Measurements from ENCODE around the gene KLF6.

DNA sequence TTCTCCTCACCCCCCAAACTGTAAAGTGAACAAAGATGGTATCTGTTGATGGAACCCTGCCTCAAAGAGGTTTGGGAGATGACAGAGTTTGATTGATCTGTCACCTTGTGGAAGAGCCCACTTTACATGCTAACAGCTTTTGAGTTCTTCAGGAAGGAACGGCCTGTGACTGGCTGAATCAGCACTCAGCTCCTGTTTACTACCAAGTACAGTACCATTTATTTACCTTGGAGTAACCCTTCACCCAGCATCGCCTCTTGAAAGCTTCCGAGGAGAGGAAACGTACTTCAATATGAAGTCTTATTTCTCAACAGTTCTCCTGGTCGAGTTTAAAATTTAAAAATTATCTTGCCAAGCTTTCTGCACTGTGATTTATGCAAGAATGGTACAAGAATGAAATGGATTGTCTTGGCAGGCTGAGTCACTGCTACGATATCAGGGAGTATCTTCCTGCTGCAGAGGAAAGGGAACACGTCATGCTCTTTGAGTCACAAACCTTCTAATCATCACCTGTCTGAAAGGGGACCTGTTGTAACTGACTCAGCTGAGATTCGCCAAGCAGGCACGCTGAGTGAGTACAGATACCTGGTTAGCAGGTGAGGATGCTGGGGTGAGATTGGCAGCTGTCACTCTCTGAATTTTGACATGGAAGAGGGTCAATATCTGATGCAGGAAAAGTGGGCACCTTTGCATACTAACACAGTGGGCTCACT is 30.1 kb downstream of the KLF6 start:
- TF ChIP-seq, protein P1, sequence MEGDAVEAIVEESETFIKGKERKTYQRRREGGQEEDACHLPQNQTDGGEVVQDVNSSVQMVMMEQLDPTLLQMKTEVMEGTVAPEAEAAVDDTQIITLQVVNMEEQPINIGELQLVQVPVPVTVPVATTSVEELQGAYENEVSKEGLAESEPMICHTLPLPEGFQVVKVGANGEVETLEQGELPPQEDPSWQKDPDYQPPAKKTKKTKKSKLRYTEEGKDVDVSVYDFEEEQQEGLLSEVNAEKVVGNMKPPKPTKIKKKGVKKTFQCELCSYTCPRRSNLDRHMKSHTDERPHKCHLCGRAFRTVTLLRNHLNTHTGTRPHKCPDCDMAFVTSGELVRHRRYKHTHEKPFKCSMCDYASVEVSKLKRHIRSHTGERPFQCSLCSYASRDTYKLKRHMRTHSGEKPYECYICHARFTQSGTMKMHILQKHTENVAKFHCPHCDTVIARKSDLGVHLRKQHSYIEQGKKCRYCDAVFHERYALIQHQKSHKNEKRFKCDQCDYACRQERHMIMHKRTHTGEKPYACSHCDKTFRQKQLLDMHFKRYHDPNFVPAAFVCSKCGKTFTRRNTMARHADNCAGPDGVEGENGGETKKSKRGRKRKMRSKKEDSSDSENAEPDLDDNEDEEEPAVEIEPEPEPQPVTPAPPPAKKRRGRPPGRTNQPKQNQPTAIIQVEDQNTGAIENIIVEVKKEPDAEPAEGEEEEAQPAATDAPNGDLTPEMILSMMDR (IDR thresholded peaks at IDR 0.05; ENCODE audit: low read depth, low read length) = no peak
- TF ChIP-seq EZH2phosphoT487 (IDR thresholded peaks at IDR 0.05; ENCODE audit: low read depth) = no peak
